Right ventricle myocardium superior (tissue), 1 donor: ENCODE data around the gene ZNF646. TPM values are rescaled to one million over a fixed set of nuclear protein-coding genes. Genes with fewer than 3 reads are reported as not detected.

Source experiments
- total RNA-seq: library from RNA; stranded (reverse); fragmentation: NEBNext Ultra II Directional; extraction: Animal tissue kit (Norgen Biotek cat#: 25700); gene quantifications from one replicate; pipeline ENCODE4 v1.2.1, GENCODE V29; 2021
- donor health status: DM: no; HTN: yes; CAD: no; lungs with severe emphysema.

The ZNF646 gene
- total RNA-seq, 1 donor from 2014 or later = 8.3 TPM

Other genes starting within 250 kb of the ZNF646 start
- gene BCL7C, start 180.3 kb upstream of the ZNF646 start, total RNA-seq = 28.8 TPM
- gene CTF1, start 177.8 kb upstream of the ZNF646 start, total RNA-seq = 6.5 TPM
- 4.7 TPM for gene FBXL19, start 150.8 kb upstream of the ZNF646 start, total RNA-seq
- gene ORAI3, start 125.4 kb upstream of the ZNF646 start, total RNA-seq = 9.5 TPM
- gene SETD1A, start 116.7 kb upstream of the ZNF646 start, total RNA-seq = 6.9 TPM
- gene HSD3B7, start 89.2 kb upstream of the ZNF646 start, total RNA-seq = 6.7 TPM
- gene STX1B, start 63.8 kb upstream of the ZNF646 start, total RNA-seq = 0.48 TPM
- 39.5 TPM for gene STX4, start 40.9 kb upstream of the ZNF646 start, total RNA-seq
- gene ZNF668, start 182 bp upstream of the ZNF646 start, total RNA-seq = 4.4 TPM
- gene PRSS53, start 14.5 kb downstream of the ZNF646 start, total RNA-seq = 0.81 TPM
- gene VKORC1, start 20.4 kb downstream of the ZNF646 start, total RNA-seq = 40.0 TPM
- 84.3 TPM for gene BCKDK, start 34.0 kb downstream of the ZNF646 start, total RNA-seq
- gene KAT8, start 43.2 kb downstream of the ZNF646 start, total RNA-seq = 60.3 TPM
- not detected for gene PRSS8, start 61.3 kb downstream of the ZNF646 start, total RNA-seq
- 2.2 TPM for gene PRSS36, start 75.6 kb downstream of the ZNF646 start, total RNA-seq
- 79.3 TPM for gene FUS, start 105.7 kb downstream of the ZNF646 start, total RNA-seq
- gene PYCARD, start 128.3 kb downstream of the ZNF646 start, total RNA-seq = 8.2 TPM
- 0.70 TPM for gene TRIM72, start 139.7 kb downstream of the ZNF646 start, total RNA-seq
- not detected for gene PYDC1, start 142.7 kb downstream of the ZNF646 start, total RNA-seq
- gene ITGAM, start 185.6 kb downstream of the ZNF646 start, total RNA-seq = 8.6 TPM